ENCODE results near the gene SUGCT. TPM values are rescaled to one million over a fixed set of nuclear protein-coding genes. Genes with fewer than 3 reads are reported as not detected.

SUGCT gene
- 1 to 10 TPM in 1 of 2 experiments, under 1 TPM in 1; 0.76 to 1.5 TPM for total RNA-seq

GRCh38 chr7:40134428-40135316 lies at the start of gene SUGCT, which contains the start of gene MPLKIP:
TSS of gene SUGCT (plus strand) at chr7:40135005.
TSS of gene MPLKIP (minus strand) at chr7:40134622. CDS start at chr7:40134567, 55 bp downstream.
- H3K27me3 Mint-ChIP-seq = peaks cover 6% of the 10 kb centered on the region
- intact Hi-C loops (cut with micrococcal nuclease) = loop anchor here (1.0 to 5.0 kb wide), 7 partner anchors 155 to 1227 kb away; partner anchors contain the start of genes RALA, VPS41 and YAE1
- ChIA-PET CTCF (interaction anchor here (0.8 to 2.8 kb wide), 13 partner anchors 9 to 554 kb away, joined by 3 to 17 read pairs (median 4); partner anchors contain the start of gene CDK13), POLR2A (interaction anchor here (0.6 to 1.6 kb wide), 9 partner anchors 11 to 1226 kb away, joined by 3 to 6 read pairs (median 3); partner anchors contain the start of genes CDK13 and VPS41)
- peak within 1 kb of the TSS; percentile 97 for H3K27ac Mint-ChIP-seq
- peak within 1 kb of the TSS; percentile 92 for H3K4me3 Mint-ChIP-seq
- no peaks in the 10 kb centered on the region for H3K9me3 Mint-ChIP-seq
- DNase-seq = peak; percentile 88
- H3K4me1 Mint-ChIP-seq (ENCODE audit: low read depth) = peaks cover 22% of the 10 kb centered on the region
- H3K36me3 Mint-ChIP-seq = peaks cover 5% of the 10 kb centered on the region

- CTCF ChIA-PET = interaction anchor here (0.6 to 1.7 kb wide), 4 partner anchors 40 to 511 kb away, joined by 3 to 4 read pairs (median 4); partner anchors contain the start of genes MPLKIP and SUGCT
- no peaks in the 10 kb centered on the region for H3K9me3 Mint-ChIP-seq
- no peak overlapping the region for H3K27ac Mint-ChIP-seq
- intact Hi-C loops (cut with micrococcal nuclease) = no loop called here
- H3K4me3 Mint-ChIP-seq = no peak overlapping the region
- no peaks in the 10 kb centered on the region for H3K27me3 Mint-ChIP-seq
- no peak for DNase-seq
- peaks cover 7% of the 10 kb centered on the region for H3K4me1 Mint-ChIP-seq (ENCODE audit: low read depth)
- H3K36me3 Mint-ChIP-seq = peaks cover 30% of the 10 kb centered on the region
- POLR2A ChIA-PET = no interaction called here
Measured at GRCh38 chr7:40092182-40092581, 42.6 kb upstream of the SUGCT start.

DNA sequence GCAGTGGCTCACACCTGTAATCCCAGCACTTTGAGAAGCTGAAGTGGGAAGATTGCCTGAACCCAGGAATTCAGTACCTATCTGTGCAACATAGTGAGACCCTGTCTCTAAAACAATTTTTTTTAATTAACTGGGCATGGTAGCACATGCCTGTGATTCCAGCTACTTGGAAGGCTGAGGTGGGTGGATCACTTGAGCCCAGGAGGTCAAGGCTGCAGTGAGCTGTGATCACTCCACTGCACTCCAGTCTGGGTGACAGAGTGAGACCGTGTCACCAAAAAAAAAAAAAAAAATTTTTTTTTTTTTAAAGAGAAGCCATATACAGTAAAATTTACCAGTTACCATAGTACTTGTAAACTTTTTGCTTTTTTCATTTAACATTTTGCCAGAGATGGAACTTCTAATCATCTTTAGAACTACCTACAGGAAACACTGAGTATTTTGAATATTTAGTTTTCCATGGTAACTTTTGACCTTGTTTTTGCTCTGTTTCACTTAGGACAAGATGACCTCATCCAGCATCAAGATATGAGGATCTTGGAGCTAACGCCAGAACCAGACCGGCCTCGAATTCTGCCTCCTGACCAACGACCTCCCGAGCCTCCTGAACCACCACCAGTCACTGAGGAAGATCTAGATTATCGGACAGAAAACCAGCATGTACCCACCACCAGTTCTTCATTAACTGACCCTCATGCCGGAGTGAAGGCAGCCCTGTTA lies 41.0 kb upstream of the SUGCT start:
- peaks cover 22% of the 10 kb centered on the region for H3K36me3 Mint-ChIP-seq
- ChIA-PET POLR2A (interaction anchor here (0.6 kb wide), 1 partner anchor 66 kb away, joined by 3 read pairs; no protein-coding TSS in a partner anchor), CTCF (interaction anchor here (1.7 kb wide), 1 partner anchor 41 kb away, joined by 3 read pairs; the partner anchor contains the start of genes MPLKIP and SUGCT)
- DNase-seq = no peak
- H3K4me1 Mint-ChIP-seq (ENCODE audit: low read depth) = peaks cover 11% of the 10 kb centered on the region
- no peak overlapping the region for H3K27ac Mint-ChIP-seq
- no peaks in the 10 kb centered on the region for H3K9me3 Mint-ChIP-seq
- no peaks in the 10 kb centered on the region for H3K27me3 Mint-ChIP-seq
- no peak overlapping the region for H3K4me3 Mint-ChIP-seq
- intact Hi-C loops (cut with micrococcal nuclease) = no loop called here

DNA sequence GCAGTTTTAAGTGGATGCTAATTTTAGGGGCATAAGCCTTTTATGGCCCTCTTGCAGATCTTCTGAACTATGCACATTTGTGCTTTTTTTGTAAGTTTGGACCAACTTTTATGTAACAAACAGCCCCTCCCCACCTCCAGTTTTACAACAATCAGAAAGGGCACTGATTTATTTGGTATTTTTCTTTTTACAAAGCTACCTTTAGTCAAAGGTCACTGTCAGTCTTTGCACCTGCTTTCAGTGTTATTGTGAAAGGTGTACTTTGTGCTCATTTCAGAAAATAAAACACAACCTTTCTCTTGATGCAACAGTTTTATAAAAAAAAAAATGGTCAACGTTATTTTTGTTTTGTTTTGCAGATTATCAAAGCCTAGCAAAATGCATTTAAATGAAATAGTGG lies 39.6 kb upstream of the SUGCT start:
- ChIA-PET CTCF (no interaction called here), POLR2A (no interaction called here)
- H3K27me3 Mint-ChIP-seq = no peaks in the 10 kb centered on the region
- H3K9me3 Mint-ChIP-seq = no peaks in the 10 kb centered on the region
- H3K4me1 Mint-ChIP-seq (ENCODE audit: low read depth) = peaks cover 6% of the 10 kb centered on the region
- no peak for DNase-seq
- H3K4me3 Mint-ChIP-seq = no peak overlapping the region
- peaks cover 18% of the 10 kb centered on the region for H3K36me3 Mint-ChIP-seq
- H3K27ac Mint-ChIP-seq = no peak overlapping the region
- intact Hi-C loops (cut with micrococcal nuclease) = no loop called here

- Mint-ChIP-seq H3K4me1 (ENCODE audit: low read depth) (peaks cover 6% of the 10 kb centered on the region), H3K4me3 (no peak overlapping the region), H3K9me3 (no peaks in the 10 kb centered on the region), H3K27ac (no peak overlapping the region), H3K36me3 (peaks cover 17% of the 10 kb centered on the region), H3K27me3 (no peaks in the 10 kb centered on the region)
- no peak for DNase-seq
- POLR2A ChIA-PET = no interaction called here
- intact Hi-C loops (cut with micrococcal nuclease) = no loop called here
- CTCF ChIA-PET = no interaction called here
Measured at GRCh38 chr7:40095695-40096327, 39.0 kb upstream of the SUGCT start.

GRCh38 chr7:40097728-40098127 lies 37.1 kb upstream of the SUGCT start:
- H3K4me1 Mint-ChIP-seq (ENCODE audit: low read depth) = peaks cover 6% of the 10 kb centered on the region
- intact Hi-C loops (cut with micrococcal nuclease) = no loop called here
- peaks cover 15% of the 10 kb centered on the region for H3K36me3 Mint-ChIP-seq
- no peak overlapping the region for H3K27ac Mint-ChIP-seq
- ChIA-PET CTCF (no interaction called here), POLR2A (no interaction called here)
- H3K4me3 Mint-ChIP-seq = no peak overlapping the region
- no peaks in the 10 kb centered on the region for H3K27me3 Mint-ChIP-seq
- H3K9me3 Mint-ChIP-seq = no peaks in the 10 kb centered on the region
- no peak for DNase-seq

GRCh38 chr7:40098810-40099209 lies 36.0 kb upstream of the SUGCT start:
- ChIA-PET POLR2A (no interaction called here), CTCF (interaction anchor here (0.7 kb wide), 1 partner anchor 331 kb away, joined by 3 read pairs; no protein-coding TSS in a partner anchor)
- H3K36me3 Mint-ChIP-seq = peaks cover 11% of the 10 kb centered on the region

GRCh38 chr7:40099837-40100236 lies 35.0 kb upstream of the SUGCT start:
- intact Hi-C loops (cut with micrococcal nuclease) = no loop called here
- CTCF ChIA-PET = no interaction called here

More at GRCh38 chr7:40098810-40099209, 36.0 kb upstream of the SUGCT start:
- intact Hi-C loops (cut with micrococcal nuclease) = no loop called here
- Mint-ChIP-seq H3K9me3 (no peaks in the 10 kb centered on the region), H3K27ac (no peak overlapping the region), H3K27me3 (no peaks in the 10 kb centered on the region), H3K4me3 (no peak overlapping the region), H3K4me1 (ENCODE audit: low read depth) (peaks cover 6% of the 10 kb centered on the region)
- no peak for DNase-seq

DNA sequence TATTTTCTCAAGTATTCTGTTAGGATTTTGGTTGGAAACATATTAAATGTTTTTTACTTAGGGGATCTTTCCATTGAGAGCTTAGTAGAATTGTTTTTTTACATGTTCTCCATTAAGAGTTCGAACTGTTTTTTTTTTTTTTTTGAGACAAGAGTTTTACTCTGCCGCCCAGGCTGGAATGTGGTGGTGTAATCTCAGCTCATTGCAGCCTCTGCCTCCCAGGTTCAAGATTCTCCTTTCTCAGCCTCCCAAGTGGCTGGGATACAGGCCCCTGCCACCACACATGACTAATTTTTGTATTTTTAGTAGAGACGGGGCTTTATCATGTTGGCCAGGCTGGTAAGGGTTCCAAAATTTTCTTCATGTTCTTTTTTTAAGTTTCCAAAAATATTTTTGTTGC lies 33.6 kb upstream of the SUGCT start:
- Mint-ChIP-seq H3K4me1 (ENCODE audit: low read depth) (peaks cover 4% of the 10 kb centered on the region), H3K4me3 (no peak overlapping the region), H3K9me3 (no peaks in the 10 kb centered on the region), H3K36me3 (peaks cover 2% of the 10 kb centered on the region), H3K27me3 (no peaks in the 10 kb centered on the region), H3K27ac (no peak overlapping the region)
- intact Hi-C loops (cut with micrococcal nuclease) = no loop called here
- POLR2A ChIA-PET = no interaction called here
- CTCF ChIA-PET = interaction anchor here (0.6 kb wide), 1 partner anchor 1176 kb away, joined by 3 read pairs; no protein-coding TSS in a partner anchor
- no peak for DNase-seq

More at GRCh38 chr7:40099837-40100236, 35.0 kb upstream of the SUGCT start:
- peaks cover 2% of the 10 kb centered on the region for H3K36me3 Mint-ChIP-seq
- no peak for DNase-seq
- peaks cover 6% of the 10 kb centered on the region for H3K4me1 Mint-ChIP-seq (ENCODE audit: low read depth)
- POLR2A ChIA-PET = no interaction called here
- no peaks in the 10 kb centered on the region for H3K27me3 Mint-ChIP-seq
- H3K27ac Mint-ChIP-seq = no peak overlapping the region
- H3K4me3 Mint-ChIP-seq = no peak overlapping the region
- no peaks in the 10 kb centered on the region for H3K9me3 Mint-ChIP-seq

DNA sequence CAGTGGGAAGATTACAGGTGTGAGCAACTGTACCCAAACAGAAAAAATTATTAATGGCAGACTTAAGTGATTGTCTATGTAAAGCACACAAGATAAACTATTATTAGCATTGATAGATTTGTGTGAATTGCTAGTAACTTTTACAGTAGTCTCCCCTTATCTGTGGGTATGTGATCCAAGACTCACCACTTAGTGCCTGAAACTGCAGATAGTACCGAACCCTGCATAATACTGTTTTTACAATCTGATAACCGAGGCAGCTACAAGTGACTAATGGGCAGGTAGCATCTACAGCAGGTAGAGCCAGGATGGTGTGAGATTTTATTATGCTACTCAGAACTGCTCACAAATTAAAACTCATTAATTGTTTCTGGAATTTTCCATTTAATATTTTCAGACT lies 31.9 kb upstream of the SUGCT start:
- intact Hi-C loops (cut with micrococcal nuclease) = no loop called here
- H3K27ac Mint-ChIP-seq = no peak overlapping the region
- ChIA-PET POLR2A (no interaction called here), CTCF (no interaction called here)
- no peaks in the 10 kb centered on the region for H3K9me3 Mint-ChIP-seq
- no peaks in the 10 kb centered on the region for H3K36me3 Mint-ChIP-seq
- H3K27me3 Mint-ChIP-seq = no peaks in the 10 kb centered on the region
- no peaks in the 10 kb centered on the region for H3K4me1 Mint-ChIP-seq (ENCODE audit: low read depth)
- no peak overlapping the region for H3K4me3 Mint-ChIP-seq
- no peak for DNase-seq

- Mint-ChIP-seq H3K4me1 (ENCODE audit: low read depth) (no peaks in the 10 kb centered on the region), H3K27ac (no peak overlapping the region), H3K36me3 (no peaks in the 10 kb centered on the region), H3K27me3 (no peaks in the 10 kb centered on the region), H3K4me3 (no peak overlapping the region), H3K9me3 (no peaks in the 10 kb centered on the region)
- ChIA-PET CTCF (no interaction called here), POLR2A (no interaction called here)
- intact Hi-C loops (cut with micrococcal nuclease) = no loop called here
- DNase-seq = no peak
Measured at GRCh38 chr7:40105879-40106473, 28.8 kb upstream of the SUGCT start.
